Cardiac atrium fibroblast (primary cell): ENCODE data around the gene TFDP2. TPM values are rescaled to one million over a fixed set of nuclear protein-coding genes. Genes with fewer than 3 reads are reported as not detected.

Experiments
- total RNA-seq: library from RNA; depleted of rRNA; stranded (reverse); fragments of >200 nt; gene quantifications from 2 replicates; pipeline ENCODE4 v1.2.3, GENCODE V29; 2015

The TFDP2 gene
- total RNA-seq = 18.1 and 23.0 TPM in 2 replicates

GRCh38 chr3:142148792-142149672 lies at the start of gene TFDP2:
Gene TFDP2 (minus strand): TSS chr3:142149544. CDS start chr3:142101749, 47,795 bp downstream.

Other genes with a start within 250 kb of the TFDP2 start
- 19.9 and 41.0 TPM in 2 replicates for gene GK5, start 76.0 kb upstream of the TFDP2 start, total RNA-seq